Measurements from ENCODE around the gene GJB2. TPM values are rescaled to one million over a fixed set of nuclear protein-coding genes. Genes with fewer than 3 reads are reported as not detected.

Gene GJB2
- total and polyA plus RNA-seq, 10 of the 15 experiments (the other 5 are each of a cell fraction or from before 2014, with no cell fraction given): 0.07 to 0.59 (median 0.31) TPM; not detected in 1

DNA sequence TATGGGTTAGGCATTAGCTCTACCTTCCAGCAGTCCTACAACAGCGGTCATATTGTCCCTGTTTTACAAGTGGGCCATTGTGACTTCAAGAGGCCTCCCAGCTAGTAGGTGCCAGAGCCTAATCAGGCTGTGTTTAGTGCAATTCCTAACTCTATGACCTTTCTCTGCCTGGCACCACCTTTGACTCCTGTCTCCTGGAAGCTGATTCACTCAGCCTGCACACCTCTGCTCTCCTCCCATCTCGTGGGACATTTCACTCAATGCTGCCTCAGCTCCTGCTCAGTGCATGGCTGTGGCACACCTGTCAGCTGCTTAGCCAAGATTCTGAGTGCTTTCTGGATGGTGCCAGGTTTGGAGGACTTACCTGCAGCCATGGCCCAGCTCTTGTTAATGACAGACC is 48.9 kb upstream of the GJB2 start:
- no peak for ATAC-seq
- in situ Hi-C loops (cut with MboI): no loop called here

DNA sequence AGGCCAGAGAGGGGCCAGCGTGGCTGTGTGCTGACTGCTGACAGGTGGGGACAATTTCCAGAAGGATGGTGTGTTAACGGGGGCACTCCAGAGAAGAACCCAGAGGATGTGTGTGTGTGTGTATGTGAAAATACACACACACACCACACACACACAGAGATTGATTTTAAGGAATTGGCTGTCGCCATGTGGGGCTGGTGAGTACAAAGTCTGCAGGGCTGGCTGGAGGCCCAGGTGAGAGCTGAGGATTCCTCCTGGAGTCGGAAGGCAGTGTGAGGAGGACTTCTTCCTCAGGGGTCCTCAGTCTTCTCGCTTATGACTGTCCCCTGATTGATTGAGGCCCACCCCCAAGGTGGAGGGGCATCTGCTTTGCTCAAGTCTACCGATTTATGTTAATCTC is 47.0 kb upstream of the GJB2 start:
- no peak for FAIRE-seq
- no peak for TF ChIP-seq CEBPB (IDR thresholded peaks at IDR 0.05; ENCODE audit: borderline replicate concordance in 1 of 2, low read depth in 2 of 2, low read length in 2 of 2)
- TF ChIP-seq, protein P1, sequence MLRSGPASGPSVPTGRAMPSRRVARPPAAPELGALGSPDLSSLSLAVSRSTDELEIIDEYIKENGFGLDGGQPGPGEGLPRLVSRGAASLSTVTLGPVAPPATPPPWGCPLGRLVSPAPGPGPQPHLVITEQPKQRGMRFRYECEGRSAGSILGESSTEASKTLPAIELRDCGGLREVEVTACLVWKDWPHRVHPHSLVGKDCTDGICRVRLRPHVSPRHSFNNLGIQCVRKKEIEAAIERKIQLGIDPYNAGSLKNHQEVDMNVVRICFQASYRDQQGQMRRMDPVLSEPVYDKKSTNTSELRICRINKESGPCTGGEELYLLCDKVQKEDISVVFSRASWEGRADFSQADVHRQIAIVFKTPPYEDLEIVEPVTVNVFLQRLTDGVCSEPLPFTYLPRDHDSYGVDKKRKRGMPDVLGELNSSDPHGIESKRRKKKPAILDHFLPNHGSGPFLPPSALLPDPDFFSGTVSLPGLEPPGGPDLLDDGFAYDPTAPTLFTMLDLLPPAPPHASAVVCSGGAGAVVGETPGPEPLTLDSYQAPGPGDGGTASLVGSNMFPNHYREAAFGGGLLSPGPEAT (IDR thresholded peaks at IDR 0.05; ENCODE audit: low read depth): no peak
- TF ChIP-seq ZNF622 (IDR thresholded peaks at IDR 0.05): no peak
- TF ChIP-seq YBX1 (IDR thresholded peaks at IDR 0.05): no peak
- TF ChIP-seq, protein P2, sequence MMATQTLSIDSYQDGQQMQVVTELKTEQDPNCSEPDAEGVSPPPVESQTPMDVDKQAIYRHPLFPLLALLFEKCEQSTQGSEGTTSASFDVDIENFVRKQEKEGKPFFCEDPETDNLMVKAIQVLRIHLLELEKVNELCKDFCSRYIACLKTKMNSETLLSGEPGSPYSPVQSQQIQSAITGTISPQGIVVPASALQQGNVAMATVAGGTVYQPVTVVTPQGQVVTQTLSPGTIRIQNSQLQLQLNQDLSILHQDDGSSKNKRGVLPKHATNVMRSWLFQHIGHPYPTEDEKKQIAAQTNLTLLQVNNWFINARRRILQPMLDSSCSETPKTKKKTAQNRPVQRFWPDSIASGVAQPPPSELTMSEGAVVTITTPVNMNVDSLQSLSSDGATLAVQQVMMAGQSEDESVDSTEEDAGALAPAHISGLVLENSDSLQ (IDR thresholded peaks at IDR 0.05): no peak
- TF ChIP-seq ZNF274 (IDR thresholded peaks at IDR 0.05; ENCODE audit: insufficient read depth, insufficient read length): no peak
- TF ChIP-seq ASH2L (IDR thresholded peaks at IDR 0.05; ENCODE audit: borderline replicate concordance, low read depth): no peak
- TF ChIP-seq, protein P3, sequence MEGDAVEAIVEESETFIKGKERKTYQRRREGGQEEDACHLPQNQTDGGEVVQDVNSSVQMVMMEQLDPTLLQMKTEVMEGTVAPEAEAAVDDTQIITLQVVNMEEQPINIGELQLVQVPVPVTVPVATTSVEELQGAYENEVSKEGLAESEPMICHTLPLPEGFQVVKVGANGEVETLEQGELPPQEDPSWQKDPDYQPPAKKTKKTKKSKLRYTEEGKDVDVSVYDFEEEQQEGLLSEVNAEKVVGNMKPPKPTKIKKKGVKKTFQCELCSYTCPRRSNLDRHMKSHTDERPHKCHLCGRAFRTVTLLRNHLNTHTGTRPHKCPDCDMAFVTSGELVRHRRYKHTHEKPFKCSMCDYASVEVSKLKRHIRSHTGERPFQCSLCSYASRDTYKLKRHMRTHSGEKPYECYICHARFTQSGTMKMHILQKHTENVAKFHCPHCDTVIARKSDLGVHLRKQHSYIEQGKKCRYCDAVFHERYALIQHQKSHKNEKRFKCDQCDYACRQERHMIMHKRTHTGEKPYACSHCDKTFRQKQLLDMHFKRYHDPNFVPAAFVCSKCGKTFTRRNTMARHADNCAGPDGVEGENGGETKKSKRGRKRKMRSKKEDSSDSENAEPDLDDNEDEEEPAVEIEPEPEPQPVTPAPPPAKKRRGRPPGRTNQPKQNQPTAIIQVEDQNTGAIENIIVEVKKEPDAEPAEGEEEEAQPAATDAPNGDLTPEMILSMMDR (IDR thresholded peaks at IDR 0.05 in 2 of 3, conservative IDR thresholded peaks at IDR 0.05 in 1 of 3; ENCODE audit: control insufficient read depth in 2 of 3, extremely low read depth in 1 of 3, insufficient read depth in 1 of 3, low read depth in 3 of 3, low read length in 3 of 3): no peak
- TF ChIP-seq TCF3 (IDR thresholded peaks at IDR 0.05; ENCODE audit: borderline replicate concordance, insufficient read depth, low read depth, low read length): no peak
- TF ChIP-seq, protein P4, sequence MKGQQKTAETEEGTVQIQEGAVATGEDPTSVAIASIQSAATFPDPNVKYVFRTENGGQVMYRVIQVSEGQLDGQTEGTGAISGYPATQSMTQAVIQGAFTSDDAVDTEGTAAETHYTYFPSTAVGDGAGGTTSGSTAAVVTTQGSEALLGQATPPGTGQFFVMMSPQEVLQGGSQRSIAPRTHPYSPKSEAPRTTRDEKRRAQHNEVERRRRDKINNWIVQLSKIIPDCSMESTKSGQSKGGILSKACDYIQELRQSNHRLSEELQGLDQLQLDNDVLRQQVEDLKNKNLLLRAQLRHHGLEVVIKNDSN (IDR thresholded peaks at IDR 0.05; ENCODE audit: borderline replicate concordance, extremely low read length, insufficient read depth, low read depth, low read length): no peak
- no peak for TF ChIP-seq NFXL1 (IDR thresholded peaks at IDR 0.05; ENCODE audit: borderline replicate concordance)

More for the DNA sequence above, 48.9 kb upstream of the GJB2 start:
- Histone ChIP-seq H3K36me3 (ENCODE audit: control insufficient read depth in 2 of 2, insufficient read depth in 2 of 2, low read length in 1 of 2) (no peaks in the 10 kb centered on the region), H3K9ac (ENCODE audit: control insufficient read depth, insufficient read depth, low read length) (no peak overlapping the region), H3K27ac (ENCODE audit: control insufficient read depth, insufficient read depth) (no peak overlapping the region), H3K4me2 (ENCODE audit: control insufficient read depth, insufficient read depth) (no peak overlapping the region), H3K79me2 (ENCODE audit: control insufficient read depth, insufficient read depth, low read length) (no peaks in the 10 kb centered on the region), H3K27me3 (replicated peaks in 1 of 2; ENCODE audit: control insufficient read depth in 2 of 2, insufficient read depth in 2 of 2, low read length in 1 of 2) (no peaks in the 10 kb centered on the region; a peak in 1 of 4 replicates), H3K4me3 (no peak overlapping the region), H3K9me3 (replicated peaks; ENCODE audit: control insufficient read depth, insufficient read depth, low read length) (no peaks in the 10 kb centered on the region), H4K20me1 (ENCODE audit: control insufficient read depth, insufficient read depth) (no peaks in the 10 kb centered on the region), H3K4me1 (ENCODE audit: control insufficient read depth, insufficient read depth, low read length) (no peaks in the 10 kb centered on the region), H2AFZ (ENCODE audit: control insufficient read depth, low read depth, low read length) (no peak overlapping the region)
- no peak for FAIRE-seq
- ChIA-PET POLR2A (no interaction called here), RAD21 (ENCODE audit: unreplicated experiment) (no interaction called here), CTCF (no interaction called here), SMC1A (ENCODE audit: uncharacterized antibody, unreplicated experiment) (no interaction called here)
- no TSS peak for BruUV-seq (replicated peaks)
- intact Hi-C loops (cut with micrococcal nuclease; ENCODE audit: unreplicated experiment): no loop called here
- no peak for TF ChIP-seq PAX8 (IDR thresholded peaks at IDR 0.05)
- 3% methylated on average over 2 of the region's 2 CpGs for WGBS (ENCODE audit: insufficient coverage, insufficient replicate concordance, low lambda C conversion rate, missing lambda C conversion rate)
- DNase-seq (ENCODE audit: low read depth, low spot score): no peak

More for the DNA sequence above, 47.0 kb upstream of the GJB2 start:
- Histone ChIP-seq H4K20me1 (ENCODE audit: control insufficient read depth, insufficient read depth) (no peaks in the 10 kb centered on the region), H3K4me2 (ENCODE audit: control insufficient read depth, insufficient read depth) (no peak overlapping the region), H3K27ac (ENCODE audit: control insufficient read depth, insufficient read depth) (no peak overlapping the region), H3K27me3 (replicated peaks in 1 of 2; ENCODE audit: control insufficient read depth in 2 of 2, insufficient read depth in 2 of 2, low read length in 1 of 2) (no peaks in the 10 kb centered on the region; a peak in 1 of 4 replicates), H3K36me3 (ENCODE audit: control insufficient read depth in 2 of 2, insufficient read depth in 2 of 2, low read length in 1 of 2) (no peaks in the 10 kb centered on the region), H3K79me2 (ENCODE audit: control insufficient read depth, insufficient read depth, low read length) (no peaks in the 10 kb centered on the region), H2AFZ (ENCODE audit: control insufficient read depth, low read depth, low read length) (no peak overlapping the region), H3K4me1 (ENCODE audit: control insufficient read depth, insufficient read depth, low read length) (no peaks in the 10 kb centered on the region), H3K4me3 (no peak overlapping the region), H3K9ac (ENCODE audit: control insufficient read depth, insufficient read depth, low read length) (no peak overlapping the region), H3K9me3 (replicated peaks; ENCODE audit: control insufficient read depth, insufficient read depth, low read length) (no peaks in the 10 kb centered on the region)
- SMC1A ChIA-PET (ENCODE audit: uncharacterized antibody, unreplicated experiment): no interaction called here
- CTCF ChIA-PET: no interaction called here
- no peak for ATAC-seq
- 38% methylated on average over 6 of the region's 6 CpGs for whole genome bisulfite sequencing (ENCODE audit: insufficient coverage, insufficient replicate concordance, low lambda C conversion rate, missing lambda C conversion rate)
- POLR2A ChIA-PET: no interaction called here
- no peak for DNase-seq (ENCODE audit: low read depth, low spot score)
- in situ Hi-C loops (cut with MboI): no loop called here
- no TSS peak for BruUV-seq (replicated peaks)
- RAD21 ChIA-PET (ENCODE audit: unreplicated experiment): no interaction called here
- intact Hi-C loops (cut with micrococcal nuclease; ENCODE audit: unreplicated experiment): loop anchor here (10.0 kb wide), 1 partner anchor 55 kb away; no protein-coding TSS in a partner anchor

All from GM12878 (cell line).